Activated B cell treated with CpG ODN at 0.5 μM for 24 hours (primary cell): ENCODE measurements around the gene COL1A1. TPM values are rescaled to one million over a fixed set of nuclear protein-coding genes. Genes with fewer than 3 reads are reported as not detected.

Source experiments
- ATAC-seq: fragments of 200-7000 bp; cut with Tn5 transposase; one replicate; pipeline ENCODE4 v1.10.0; 2021; ENCODE audit warnings: low read depth, mild to moderate bottlenecking, moderate library complexity
- CTCF ChIA-PET: fragments of 350-600 bp; sonication (Branson Sonifier 250); formaldehyde crosslinking; loops from one replicate; lab custom pipeline; 2021; ENCODE audit warnings: antibody characterized with exemption; lab: Charles Lee
- POLR2A ChIA-PET: fragments of 350-600 bp; sonication (Branson Sonifier 250); formaldehyde crosslinking; loops from one replicate; lab custom pipeline; 2021; ENCODE audit warnings: antibody characterized with exemption; lab: Charles Lee
- DNase-seq: peaks from one replicate; pipeline ENCODE4 v3.0.0; 2022
- H3K27ac Mint-ChIP-seq: one replicate; pipeline ENCODE4 v1.8.0; 2020; ENCODE audit warnings: mixed read lengths
- H3K27me3 Mint-ChIP-seq: one replicate; pipeline ENCODE4 v1.8.0; 2021; ENCODE audit warnings: mixed read lengths
- H3K36me3 Mint-ChIP-seq: one replicate; pipeline ENCODE4 v1.8.0; 2021; ENCODE audit warnings: low read depth, mixed read lengths
- H3K4me1 Mint-ChIP-seq: one replicate; pipeline ENCODE4 v1.8.0; 2021; ENCODE audit warnings: mixed read lengths
- H3K4me3 Mint-ChIP-seq: one replicate; pipeline ENCODE4 v1.8.0; 2020; ENCODE audit warnings: mild to moderate bottlenecking, mixed read lengths
- H3K9me3 Mint-ChIP-seq: one replicate; pipeline ENCODE4 v1.8.0; 2020; ENCODE audit warnings: mixed read lengths
- intact Hi-C: fragments of 100-400 bp; cut with micrococcal nuclease; formaldehyde crosslinking; loops from one replicate; pipeline ENCODE4 v1.15.1; 2024
- total RNA-seq: library from RNA; stranded (reverse); gene quantifications from 2 replicates; pipeline ENCODE4 v1.2.3, GENCODE V29; 2022
- TF ChIP-seq, protein P1 (sequence below): fragments of 200-600 bp; IDR thresholded peaks from one replicate; pipeline ENCODE4 v1.8.0; 2022; ENCODE audit warnings: antibody characterized with exemption, mild to moderate bottlenecking

COL1A1 gene
- total RNA-seq, 1 donor from 2014 or later = 9.2 TPM

DNA sequence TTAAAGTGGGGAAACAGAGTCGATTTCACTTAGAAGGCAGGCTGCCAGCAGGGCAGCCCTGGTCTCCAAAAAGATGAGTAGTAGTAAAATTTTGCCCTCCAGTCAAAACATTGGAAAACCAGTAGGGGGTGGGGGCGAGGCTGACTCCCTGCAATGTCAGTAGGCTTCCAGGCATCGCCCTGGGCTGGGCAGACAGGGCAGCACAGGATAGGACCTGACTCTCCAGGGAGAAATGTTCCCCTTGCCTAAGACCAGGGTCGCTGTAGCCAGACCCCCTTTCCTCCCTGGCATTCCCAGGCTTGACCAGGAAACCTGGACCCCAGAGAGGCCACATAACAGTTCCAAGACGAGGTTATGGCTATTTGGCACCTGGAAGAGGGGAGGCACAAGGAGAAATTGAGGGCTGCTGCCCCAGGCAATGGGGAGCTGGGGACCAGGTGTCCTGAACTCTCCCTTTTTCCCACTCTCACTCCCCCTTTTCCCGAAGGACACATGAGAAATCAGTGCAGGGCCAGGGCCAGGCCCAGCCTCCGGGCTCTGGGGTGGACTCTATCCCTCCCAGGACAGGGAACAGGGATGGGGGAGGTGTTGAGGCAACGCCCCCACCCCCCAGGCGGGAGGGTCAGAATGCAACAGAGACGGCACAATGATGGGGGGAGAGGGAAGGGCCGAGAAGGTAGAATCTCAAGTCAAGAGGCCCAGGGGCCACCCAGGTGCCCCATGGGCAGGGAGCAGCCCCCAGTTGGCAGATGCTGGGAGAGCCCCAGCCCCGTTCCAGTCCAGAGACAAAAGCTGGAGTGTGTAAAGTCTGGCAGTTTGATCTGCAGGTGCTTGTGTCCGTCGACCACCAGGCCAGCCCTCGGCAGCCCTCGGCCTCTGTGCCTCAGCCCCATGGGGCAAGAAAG lies 67.0 kb downstream of the COL1A1 start:
- ATAC-seq (no peak), DNase-seq (no peak)
- Mint-ChIP-seq H3K27me3 (peaks cover 3% of the 10 kb centered on the region), H3K4me3 (no peak overlapping the region), H3K4me1 (peaks cover 31% of the 10 kb centered on the region), H3K27ac (no peak overlapping the region), H3K9me3 (no peaks in the 10 kb centered on the region), H3K36me3 (peaks cover 64% of the 10 kb centered on the region)
- TF ChIP-seq, protein P1, sequence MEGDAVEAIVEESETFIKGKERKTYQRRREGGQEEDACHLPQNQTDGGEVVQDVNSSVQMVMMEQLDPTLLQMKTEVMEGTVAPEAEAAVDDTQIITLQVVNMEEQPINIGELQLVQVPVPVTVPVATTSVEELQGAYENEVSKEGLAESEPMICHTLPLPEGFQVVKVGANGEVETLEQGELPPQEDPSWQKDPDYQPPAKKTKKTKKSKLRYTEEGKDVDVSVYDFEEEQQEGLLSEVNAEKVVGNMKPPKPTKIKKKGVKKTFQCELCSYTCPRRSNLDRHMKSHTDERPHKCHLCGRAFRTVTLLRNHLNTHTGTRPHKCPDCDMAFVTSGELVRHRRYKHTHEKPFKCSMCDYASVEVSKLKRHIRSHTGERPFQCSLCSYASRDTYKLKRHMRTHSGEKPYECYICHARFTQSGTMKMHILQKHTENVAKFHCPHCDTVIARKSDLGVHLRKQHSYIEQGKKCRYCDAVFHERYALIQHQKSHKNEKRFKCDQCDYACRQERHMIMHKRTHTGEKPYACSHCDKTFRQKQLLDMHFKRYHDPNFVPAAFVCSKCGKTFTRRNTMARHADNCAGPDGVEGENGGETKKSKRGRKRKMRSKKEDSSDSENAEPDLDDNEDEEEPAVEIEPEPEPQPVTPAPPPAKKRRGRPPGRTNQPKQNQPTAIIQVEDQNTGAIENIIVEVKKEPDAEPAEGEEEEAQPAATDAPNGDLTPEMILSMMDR = no peak
- POLR2A ChIA-PET = interaction anchor here (0.6 kb wide), 1 partner anchor 18 kb away, joined by 4 read pairs; no protein-coding TSS in a partner anchor
- intact Hi-C loops = no loop called here
- CTCF ChIA-PET = interaction anchor here (1.0 kb wide), 1 partner anchor 35 kb away, joined by 4 read pairs; no protein-coding TSS in a partner anchor

DNA sequence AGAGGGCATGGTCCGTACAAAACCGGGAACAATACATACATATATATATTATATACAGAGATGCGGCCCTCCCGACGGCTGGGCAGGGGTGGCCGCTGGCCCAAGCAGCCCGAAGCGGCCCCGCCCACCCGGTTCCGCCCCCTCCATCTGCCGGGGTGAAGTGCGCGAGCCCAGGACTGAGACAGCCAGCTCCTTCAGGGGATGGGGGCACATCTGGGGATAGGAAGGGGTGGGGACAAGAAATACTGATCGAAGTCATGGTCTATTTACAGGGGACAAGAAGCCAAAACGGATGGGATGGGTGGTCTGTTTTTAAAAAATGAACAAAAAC lies 67.7 kb downstream of the COL1A1 start:
- ATAC-seq = no peak
- H3K4me1 Mint-ChIP-seq = peaks cover 34% of the 10 kb centered on the region
- H3K36me3 Mint-ChIP-seq = peaks cover 57% of the 10 kb centered on the region
- no peaks in the 10 kb centered on the region for H3K9me3 Mint-ChIP-seq
- H3K4me3 Mint-ChIP-seq = no peak overlapping the region
- ChIA-PET CTCF (no interaction called here), POLR2A (interaction anchor here (0.6 kb wide), 1 partner anchor 19 kb away, joined by 4 read pairs; no protein-coding TSS in a partner anchor)
- no peak overlapping the region for H3K27ac Mint-ChIP-seq
- DNase-seq = no peak
- TF ChIP-seq, protein P1 = no peak
- H3K27me3 Mint-ChIP-seq = peaks cover 4% of the 10 kb centered on the region
- intact Hi-C loops = no loop called here

Other genes starting within 250 kb of the COL1A1 start
- 0.42 TPM in 2 replicates for gene DLX4, start 232.4 kb downstream of the COL1A1 start, total RNA-seq
- gene DLX3, start 206.4 kb downstream of the COL1A1 start, total RNA-seq = not detected in 2 replicates
- 7.7 and 9.8 TPM in 2 replicates for gene ITGA3, start 145.5 kb downstream of the COL1A1 start, total RNA-seq
- gene PDK2, start 106.3 kb downstream of the COL1A1 start, total RNA-seq = 15.9 and 16.2 TPM in 2 replicates
- 4.7 and 4.9 TPM in 2 replicates for gene SAMD14, start 71.5 kb downstream of the COL1A1 start, total RNA-seq
- gene PPP1R9B, start 51.0 kb downstream of the COL1A1 start, total RNA-seq = 300 and 313 TPM in 2 replicates
- 1.7 and 2.2 TPM in 2 replicates for gene SGCA, start 35.6 kb downstream of the COL1A1 start, total RNA-seq
- not detected in 2 replicates for gene TMEM92, start 72.8 kb upstream of the COL1A1 start, total RNA-seq
- gene XYLT2, start 144.5 kb upstream of the COL1A1 start, total RNA-seq = 20.3 and 21.4 TPM in 2 replicates
- gene MRPL27, start 171.6 kb upstream of the COL1A1 start, total RNA-seq = 45.0 and 49.2 TPM in 2 replicates
- 3.1 and 3.6 TPM in 2 replicates for gene EME1, start 171.6 kb upstream of the COL1A1 start, total RNA-seq
- gene LRRC59, start 195.9 kb upstream of the COL1A1 start, total RNA-seq = 41.8 and 42.0 TPM in 2 replicates
- gene ACSF2, start 224.6 kb upstream of the COL1A1 start, total RNA-seq = 16.4 and 17.9 TPM in 2 replicates